GM20000 (cell line): Measurements from ENCODE around the gene FXYD6.

Source experiments
- DNase-seq: peaks from one replicate; pipeline ENCODE4 v3.0.0; 2012; ENCODE audit warnings: low spot score
- CTCF ChIP-seq: IDR thresholded peaks from 2 replicates; pipeline ENCODE4 v1.5.1; 2012; ENCODE audit warnings: mild to moderate bottlenecking, control low read depth; ENCODE audit errors: extremely low read depth, missing control alignments

The FXYD6 gene

GRCh38 chr11:117892651-117893050, 16.2 kb upstream of the FXYD6 start:
- DNase-seq = no peak
- TF ChIP-seq CTCF = no peak

DNA sequence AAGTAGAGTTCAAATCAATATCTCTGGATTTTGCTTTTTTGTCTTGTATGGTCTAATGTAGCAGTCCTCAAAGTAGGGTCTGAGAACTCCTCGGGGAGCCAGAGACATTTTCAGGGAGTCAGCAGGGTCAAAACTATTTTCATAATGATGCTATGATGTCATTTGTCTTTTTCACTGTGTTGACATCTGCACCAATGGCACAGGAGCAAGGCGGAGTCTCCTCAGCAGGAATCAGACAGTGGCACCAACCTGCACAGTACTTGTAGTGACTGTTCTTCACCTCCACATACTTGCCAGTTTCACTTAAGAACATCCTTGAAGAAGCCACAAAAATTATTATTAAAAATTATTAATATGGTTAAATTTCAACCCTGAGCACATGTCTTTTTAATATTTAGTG, 14.9 kb upstream of the FXYD6 start:
- no peak for TF ChIP-seq CTCF
- no peak for DNase-seq

DNA sequence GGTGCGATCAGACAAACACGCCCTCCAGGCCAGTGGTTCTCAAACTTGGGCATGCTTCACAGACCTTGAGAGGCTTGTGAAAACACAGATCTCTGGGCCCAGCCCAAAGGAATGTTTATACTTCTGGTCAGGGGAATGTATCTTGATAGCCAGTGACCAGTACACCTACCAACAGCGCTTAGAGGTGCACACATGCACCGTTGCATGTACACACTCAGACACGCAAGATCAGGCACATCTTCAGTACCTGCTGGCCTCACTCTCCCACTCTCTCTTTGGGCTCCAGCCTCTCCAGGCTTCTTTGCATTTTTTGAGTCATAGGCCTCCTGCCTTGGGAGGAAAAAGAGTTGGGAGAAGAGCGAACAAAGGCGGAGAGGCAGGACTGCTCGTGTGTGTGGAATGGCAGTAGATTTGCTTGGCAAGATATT, 11.7 kb upstream of the FXYD6 start:
- DNase-seq = no peak
- no peak for TF ChIP-seq CTCF

DNA sequence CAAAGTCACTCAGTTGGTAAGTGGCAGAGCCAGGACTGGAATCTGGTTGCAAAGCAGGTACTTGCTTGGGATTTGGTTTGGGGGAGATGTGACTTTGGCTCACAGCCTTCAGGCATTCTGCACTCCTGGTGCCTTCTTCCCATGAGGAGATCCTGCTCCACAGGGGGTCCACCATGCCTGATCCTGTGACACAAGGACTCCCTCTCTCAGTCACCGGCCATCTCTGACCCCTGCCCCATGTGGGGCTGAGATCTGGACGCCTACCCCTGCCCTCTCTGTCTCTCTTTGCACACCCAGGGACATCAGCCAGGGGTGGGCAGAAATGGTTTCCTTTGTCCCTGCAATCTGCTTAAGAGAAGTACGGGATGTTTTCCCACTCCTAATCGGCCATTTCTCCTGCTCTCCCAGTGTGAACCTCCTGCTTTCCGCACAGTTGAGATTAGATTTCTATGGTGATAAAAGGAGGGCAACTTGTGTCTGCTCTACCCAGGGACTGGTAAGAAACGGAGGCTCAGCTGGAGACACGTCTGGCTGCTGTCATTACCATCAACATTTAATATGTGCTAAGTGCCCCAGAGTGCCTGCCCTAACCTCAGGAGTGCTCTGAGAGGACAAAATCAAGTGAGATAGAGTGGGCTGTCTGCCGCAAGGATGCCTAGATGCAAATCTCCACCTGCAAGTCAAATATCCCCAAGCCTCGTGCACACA, 11.1 kb upstream of the FXYD6 start:
- TF ChIP-seq CTCF = no peak

GRCh38 chr11:117885777-117886176, 9.3 kb upstream of the FXYD6 start:
- no peak for TF ChIP-seq CTCF
- DNase-seq = no peak

More for the DNA sequence above, 11.1 kb upstream of the FXYD6 start:
- DNase-seq = no peak

DNA sequence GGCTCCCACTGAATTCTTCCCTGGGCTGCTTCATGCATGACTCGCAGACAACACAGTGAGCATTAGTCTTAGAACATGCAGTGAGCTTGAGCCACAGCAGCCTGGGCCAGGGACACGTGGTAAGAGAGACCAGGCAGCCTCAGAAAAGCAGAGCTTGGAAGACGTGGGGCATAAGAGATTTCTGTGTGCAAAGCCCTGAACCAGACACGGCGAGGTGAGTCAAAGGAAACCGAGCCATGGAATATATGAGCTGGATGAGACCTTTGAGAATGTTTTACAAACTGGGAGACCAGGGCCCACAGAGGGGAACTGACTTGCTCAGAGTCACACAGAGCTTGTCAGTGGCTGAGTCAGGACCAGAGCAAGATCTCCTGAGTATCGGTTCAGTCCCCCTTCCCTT, 8.5 kb upstream of the FXYD6 start:
- no peak for DNase-seq
- TF ChIP-seq CTCF = no peak

GRCh38 chr11:117883063-117883462, 6.6 kb upstream of the FXYD6 start:
- no peak for TF ChIP-seq CTCF

More at GRCh38 chr11:117883063-117883462, 6.6 kb upstream of the FXYD6 start:
- no peak for DNase-seq
